Smooth muscle cell (in vitro differentiated cells): ENCODE measurements around the gene PRKCB. TPM values are rescaled to one million over a fixed set of nuclear protein-coding genes. Genes with fewer than 3 reads are reported as not detected.

Experiments used
- DNase-seq: peaks from one replicate; lab custom pipeline; 2025; ENCODE audit not compliant: unreplicated experiment; lab: John Stamatoyannopoulos, UW
- H2AFZ ChIP-seq: fragments of 200-600 bp; sonication (generic); 2 replicates; pipeline ENCODE4 v1.6.0; 2016; ENCODE audit warnings: antibody characterized with exemption, low read depth, mild to moderate bottlenecking
- H3F3A ChIP-seq: fragments of 200-600 bp; sonication (generic); 2 replicates; pipeline ENCODE4 v1.6.0; 2017; ENCODE audit warnings: antibody characterized with exemption, low read depth
- H3K27ac ChIP-seq: fragments of 200-600 bp; sonication (generic); 2 replicates; pipeline ENCODE4 v1.5.1; 2016; ENCODE audit warnings: low read depth, mild to moderate bottlenecking
- H3K27me3 ChIP-seq: fragments of 200-600 bp; sonication (generic); 2 replicates; pipeline ENCODE4 v1.6.1; 2016; ENCODE audit warnings: low read depth, mild to moderate bottlenecking
- H3K36me3 ChIP-seq: fragments of 200-600 bp; sonication (generic); 2 replicates; pipeline ENCODE4 v1.5.1; 2016; ENCODE audit warnings: low read depth
- H3K4me1 ChIP-seq: fragments of 200-600 bp; sonication (generic); 2 replicates; pipeline ENCODE4 v1.5.1; 2016; ENCODE audit warnings: low read depth
- H3K4me2 ChIP-seq: fragments of 200-600 bp; sonication (generic); 2 replicates; pipeline ENCODE4 v1.6.0; 2016; ENCODE audit warnings: mild to moderate bottlenecking
- H3K4me3 ChIP-seq: fragments of 200-600 bp; sonication (generic); 2 replicates; pipeline ENCODE4 v1.5.1; 2016; ENCODE audit warnings: mild to moderate bottlenecking
- H3K79me2 ChIP-seq: fragments of 200-600 bp; sonication (generic); 2 replicates; pipeline ENCODE4 v1.6.0; 2016; ENCODE audit warnings: low read depth, mild to moderate bottlenecking
- H3K9ac ChIP-seq: fragments of 200-600 bp; sonication (generic); 2 replicates; pipeline ENCODE4 v1.6.0; 2016; ENCODE audit warnings: low read depth
- H3K9me3 ChIP-seq: fragments of 200-600 bp; sonication (generic); replicated peaks from 2 replicates; pipeline ENCODE4 v1.5.1; 2016; ENCODE audit warnings: low read depth
- H4K20me1 ChIP-seq: fragments of 200-600 bp; sonication (generic); 2 replicates; pipeline ENCODE4 v1.6.0; 2016; ENCODE audit warnings: low read depth
- CTCF ChIP-seq: fragments of 200-600 bp; sonication (generic); IDR thresholded peaks from 2 replicates; pipeline ENCODE4 v1.5.1; 2017; ENCODE audit warnings: borderline replicate concordance, mild to moderate bottlenecking, antibody characterized with exemption; ENCODE audit not compliant: insufficient read depth, poor library complexity, severe bottlenecking
- WGBS: methylation state at CpG from one replicate; pipeline ENCODE4 v1.1.7; 2016; ENCODE audit warnings: low lambda C conversion rate; 5-methylcytosine and 5-hydroxymethylcytosine counted together
- polyA plus RNA-seq: library from polyadenylated mRNA; unstranded; fragments of >200 nt; fragmentation: Nextera tagmentation; extraction: Ambion mirVana; gene quantifications from 2 replicates; pipeline ENCODE4 v1.2.1, GENCODE V29; 2016
- total RNA-seq: library from RNA; depleted of rRNA; stranded (reverse); fragments of >200 nt; gene quantifications from 2 replicates; pipeline ENCODE4 v1.2.3, GENCODE V29; 2014

Gene PRKCB
- total and polyA plus RNA-seq, 2 experiments from 2014 or later = 0.36 TPM; not detected in 1

- Histone ChIP-seq H3K27ac (no peak overlapping the region), H3K4me1 (no peaks in the 10 kb centered on the region), H3K9me3 (no peaks in the 10 kb centered on the region), H2AFZ (no peak overlapping the region), H4K20me1 (no peaks in the 10 kb centered on the region), H3K27me3 (peaks cover 24% of the 10 kb centered on the region), H3K4me3 (no peak overlapping the region), H3K36me3 (no peaks in the 10 kb centered on the region), H3K79me2 (no peaks in the 10 kb centered on the region), H3K4me2 (no peak overlapping the region), H3K9ac (no peak overlapping the region), H3F3A (no peaks in the 10 kb centered on the region)
- no peak for DNase-seq
- 89% methylated on average over 6 of the region's 6 CpGs for WGBS
- TF ChIP-seq CTCF = no peak
These were observed 169.8 kb downstream of the PRKCB start for GRCh38 chr16:24005577-24005976.

- H3K9ac ChIP-seq = no peak overlapping the region
- H3K79me2 ChIP-seq = no peaks in the 10 kb centered on the region
- no peak for TF ChIP-seq CTCF
- 75% methylated on average over 7 of the region's 7 CpGs for WGBS
- no peak for DNase-seq
- H3K4me1 ChIP-seq = no peaks in the 10 kb centered on the region
- H3K27me3 ChIP-seq = peaks cover 18% of the 10 kb centered on the region
- no peak overlapping the region for H2AFZ ChIP-seq
- H3K4me3 ChIP-seq = no peak overlapping the region
- H4K20me1 ChIP-seq = no peaks in the 10 kb centered on the region
- no peaks in the 10 kb centered on the region for H3K9me3 ChIP-seq
- H3K4me2 ChIP-seq = no peak overlapping the region
- no peaks in the 10 kb centered on the region for H3K36me3 ChIP-seq
- no peak overlapping the region for H3K27ac ChIP-seq
- no peaks in the 10 kb centered on the region for H3F3A ChIP-seq
These were observed 171.6 kb downstream of the PRKCB start for GRCh38 chr16:24007391-24007790.

GRCh38 chr16:24007934-24008333 is 172.2 kb downstream of the PRKCB start:
- peaks cover 18% of the 10 kb centered on the region for H3K27me3 ChIP-seq
- 75% methylated on average over 1 of the region's 1 CpG for WGBS
- TF ChIP-seq CTCF = no peak

GRCh38 chr16:24009098-24009497 is 173.3 kb downstream of the PRKCB start:
- Histone ChIP-seq H2AFZ (no peak overlapping the region), H3K4me1 (no peaks in the 10 kb centered on the region), H3K27ac (no peak overlapping the region), H3F3A (no peaks in the 10 kb centered on the region), H3K36me3 (no peaks in the 10 kb centered on the region), H3K79me2 (no peaks in the 10 kb centered on the region), H3K27me3 (peaks cover 13% of the 10 kb centered on the region), H3K9me3 (no peaks in the 10 kb centered on the region), H3K4me2 (no peak overlapping the region), H3K4me3 (no peak overlapping the region), H4K20me1 (no peaks in the 10 kb centered on the region), H3K9ac (no peak overlapping the region)
- no peak for TF ChIP-seq CTCF
- 85% methylated on average over 4 of the region's 4 CpGs for WGBS
- DNase-seq = no peak

More at GRCh38 chr16:24007934-24008333, 172.2 kb downstream of the PRKCB start:
- no peak for DNase-seq
- Histone ChIP-seq H3K9ac (no peak overlapping the region), H3K4me2 (no peak overlapping the region), H3K36me3 (no peaks in the 10 kb centered on the region), H3F3A (no peaks in the 10 kb centered on the region), H2AFZ (no peak overlapping the region), H3K79me2 (no peaks in the 10 kb centered on the region), H3K9me3 (no peaks in the 10 kb centered on the region), H3K27ac (no peak overlapping the region), H4K20me1 (no peaks in the 10 kb centered on the region), H3K4me1 (no peaks in the 10 kb centered on the region), H3K4me3 (no peak overlapping the region)
